Activated CD8-positive, alpha-beta memory T cell treated with anti-CD3 and anti-CD28 coated beads, Interleukin-2, amount 50 U/mL, for 1 hour (primary cell): ENCODE measurements around the gene SYNDIG1.

Experiments
- DNase-seq: peaks from one replicate; pipeline ENCODE4 v3.0.0-alpha.2; 2020; ENCODE audit errors: extremely low read depth

The SYNDIG1 gene

DNA sequence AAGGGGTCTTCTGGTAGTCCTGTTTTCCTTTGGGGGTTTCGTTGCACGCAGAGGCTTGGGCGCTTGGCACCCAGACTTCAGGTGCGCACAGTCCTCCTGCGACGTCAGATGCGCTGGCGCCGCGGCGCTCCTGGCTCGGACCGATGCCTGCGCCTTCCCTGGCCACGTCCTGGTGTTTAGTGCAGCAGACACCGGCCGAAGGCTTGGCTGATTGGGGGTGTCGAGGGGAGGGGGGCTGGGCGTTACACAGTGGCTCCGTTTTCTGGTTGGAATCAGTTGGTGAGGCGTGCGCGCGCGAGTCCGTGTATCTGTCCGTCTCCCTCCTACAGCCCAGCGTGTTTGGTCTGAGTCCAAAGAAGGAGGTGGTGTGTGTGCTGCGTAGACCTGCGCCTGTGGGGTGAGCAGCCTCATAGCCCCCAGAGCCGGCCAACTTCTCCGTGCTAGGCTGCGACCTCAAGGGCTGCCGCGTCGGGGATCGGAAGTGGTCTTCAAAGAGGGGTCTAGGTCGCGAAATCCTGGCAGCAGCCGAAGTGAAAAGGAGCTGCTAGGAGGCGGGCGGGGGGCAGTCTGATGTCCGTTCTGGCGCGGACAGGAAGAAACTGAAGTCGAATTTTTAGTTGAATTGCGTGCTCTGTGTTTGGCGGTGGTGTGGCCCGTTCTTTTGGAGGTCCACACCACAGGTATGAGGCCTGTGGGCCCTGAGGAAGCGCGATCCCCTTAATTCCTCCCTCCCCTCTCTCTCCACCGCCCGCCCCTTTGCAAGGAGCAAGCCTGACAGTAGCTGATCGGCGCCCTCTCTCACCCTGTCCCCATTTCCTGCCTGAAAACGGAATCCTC, 1.5 kb downstream of the SYNDIG1 start:
- DNase-seq = no peak

DNA sequence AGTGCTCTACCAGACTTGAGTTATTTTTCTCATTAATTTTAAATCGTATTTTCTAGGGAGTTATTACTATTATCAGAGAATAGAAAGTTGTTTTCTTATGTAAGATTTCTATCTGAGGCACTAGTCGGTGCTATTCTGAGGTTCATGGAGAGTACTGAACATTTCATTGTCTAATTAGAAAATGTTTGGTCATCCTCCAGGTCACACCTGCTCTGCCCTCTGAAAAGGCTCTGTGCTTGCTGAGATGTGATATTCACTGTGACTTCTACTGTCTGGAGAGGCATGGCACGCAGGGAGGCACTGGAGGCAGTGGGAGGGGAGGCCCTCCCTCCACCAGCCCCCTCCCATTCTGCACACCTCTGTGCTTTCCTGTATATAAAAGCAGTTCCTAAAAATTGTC, 3.0 kb downstream of the SYNDIG1 start:
- no peak for DNase-seq

DNA sequence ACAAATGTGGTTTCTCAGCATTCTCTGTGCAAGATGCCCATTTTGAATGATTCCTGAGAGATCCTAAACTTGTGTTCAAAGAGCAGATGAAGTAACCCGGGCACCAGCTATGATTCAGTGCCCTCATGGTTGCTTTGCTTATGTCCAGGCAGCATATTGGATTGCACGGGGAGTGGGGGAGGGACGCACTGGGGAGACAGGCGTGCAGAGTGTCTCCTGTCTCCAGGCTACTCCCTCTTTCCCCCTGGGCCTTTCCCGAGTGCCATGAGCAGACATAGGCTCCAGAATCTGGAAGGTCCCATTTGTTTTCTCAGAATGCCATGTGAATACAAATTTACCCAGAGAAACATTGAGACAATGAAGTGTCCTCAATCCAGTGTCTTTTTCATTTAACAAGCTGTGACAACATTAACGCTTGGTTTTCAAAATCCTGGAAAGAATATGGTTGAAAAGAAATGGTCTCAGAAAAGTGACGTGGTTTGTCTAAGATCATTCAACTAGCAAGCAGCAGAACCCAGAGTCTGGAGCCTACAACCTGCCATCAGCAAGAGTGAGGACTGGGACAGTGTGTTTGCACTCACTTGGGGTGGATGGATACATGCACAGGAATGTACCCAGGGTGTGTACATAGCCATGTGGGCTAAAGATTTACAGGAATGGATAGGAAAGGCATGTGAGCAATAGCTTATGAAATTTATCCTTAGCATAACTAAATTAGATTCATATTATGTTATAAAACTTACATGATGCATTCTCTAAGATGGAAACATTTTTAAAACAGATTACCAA, 4.2 kb downstream of the SYNDIG1 start:
- DNase-seq = no peak

DNA sequence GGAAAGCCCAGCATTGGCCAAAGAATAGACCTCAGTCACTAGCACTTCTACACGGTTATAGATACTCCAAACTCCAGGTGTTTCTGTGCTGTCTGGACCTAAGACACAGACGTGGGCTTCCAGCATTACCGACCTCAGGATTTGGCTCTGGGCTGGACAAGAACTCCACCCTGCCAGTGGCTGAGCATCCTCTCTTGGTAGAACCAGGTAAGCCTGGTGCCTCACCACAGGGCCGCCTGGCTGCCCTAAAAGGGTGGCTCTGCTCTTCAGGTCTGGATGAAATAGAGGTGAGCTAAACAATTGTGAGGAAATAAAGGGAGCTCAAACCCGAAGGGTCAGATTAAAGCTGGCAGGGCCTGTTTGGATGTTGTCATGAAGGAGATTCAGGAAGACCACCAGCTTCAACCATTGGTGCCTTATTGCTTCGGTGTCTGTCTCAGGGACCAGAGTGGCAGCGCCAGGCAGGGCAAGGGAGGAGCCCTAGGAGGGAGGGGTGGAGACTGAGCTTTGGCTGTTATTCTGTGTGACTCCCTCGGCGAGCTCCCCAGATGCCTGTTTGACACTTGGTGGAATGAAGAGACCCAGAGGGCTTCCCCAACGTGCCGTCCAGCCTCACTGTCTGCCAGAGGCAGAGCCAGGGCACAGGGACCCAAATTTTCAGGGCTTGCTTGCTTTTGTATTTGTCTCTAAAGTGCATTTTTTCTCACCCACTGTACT, 8.6 kb downstream of the SYNDIG1 start:
- DNase-seq = no peak

DNA sequence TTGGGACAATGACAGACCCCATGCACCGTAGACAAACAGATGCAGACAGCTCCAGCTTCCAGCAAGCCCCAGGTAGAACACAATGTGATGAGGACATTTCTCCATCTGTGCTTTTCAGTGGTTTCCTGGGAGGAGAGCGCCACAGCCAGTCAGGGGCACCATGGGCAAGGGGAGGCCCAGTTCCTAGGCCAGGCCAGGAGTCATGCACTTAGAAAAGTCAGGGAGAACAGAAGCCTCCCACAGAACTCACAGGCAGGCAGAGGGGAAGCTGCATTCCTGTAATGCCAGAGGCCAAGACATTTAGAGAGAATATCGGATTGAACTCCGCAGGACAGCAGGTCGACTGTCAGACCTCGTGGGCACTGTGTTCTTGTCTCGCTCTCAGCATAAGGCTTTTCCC, 9.2 kb downstream of the SYNDIG1 start:
- DNase-seq = no peak

DNA sequence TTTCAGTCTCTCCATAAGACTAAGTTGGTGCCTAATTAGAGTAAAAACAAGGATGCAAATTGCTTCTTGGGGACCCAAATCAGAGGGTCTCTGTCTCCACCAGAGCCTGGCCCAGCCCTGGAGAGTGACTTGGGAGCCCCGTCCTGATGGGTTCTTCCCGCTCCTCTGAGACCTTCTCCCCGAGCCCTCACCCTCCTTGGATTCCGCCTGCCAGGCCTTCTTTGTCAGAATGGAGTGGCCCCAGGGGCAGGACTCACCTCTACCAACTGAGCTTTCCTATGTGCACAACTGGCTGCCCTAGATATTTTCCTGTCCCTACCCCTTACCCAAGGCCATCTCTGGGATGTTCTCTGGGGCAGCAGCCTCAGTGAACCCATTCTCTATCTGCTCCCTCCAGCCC, 9.7 kb downstream of the SYNDIG1 start:
- no peak for DNase-seq

DNA sequence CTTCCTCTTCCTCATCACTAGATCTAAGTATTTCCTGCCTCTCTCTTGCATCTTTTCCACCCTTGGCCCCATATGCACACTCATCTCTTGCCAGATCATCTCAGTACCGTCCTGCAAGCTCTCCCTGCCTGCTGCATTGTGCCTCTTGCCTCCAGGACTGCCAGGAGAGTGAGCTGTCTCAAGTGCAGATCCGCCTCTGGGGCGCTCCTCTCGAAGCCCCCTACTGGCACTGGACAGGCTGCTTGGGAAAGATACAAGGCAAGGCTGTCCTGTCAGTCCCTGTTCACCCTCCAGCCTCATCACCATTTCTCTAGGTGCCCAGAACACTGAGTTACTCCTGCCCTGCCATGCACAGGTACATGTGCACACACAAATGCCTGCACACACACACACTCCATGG, 10.2 kb downstream of the SYNDIG1 start:
- no peak for DNase-seq

DNA sequence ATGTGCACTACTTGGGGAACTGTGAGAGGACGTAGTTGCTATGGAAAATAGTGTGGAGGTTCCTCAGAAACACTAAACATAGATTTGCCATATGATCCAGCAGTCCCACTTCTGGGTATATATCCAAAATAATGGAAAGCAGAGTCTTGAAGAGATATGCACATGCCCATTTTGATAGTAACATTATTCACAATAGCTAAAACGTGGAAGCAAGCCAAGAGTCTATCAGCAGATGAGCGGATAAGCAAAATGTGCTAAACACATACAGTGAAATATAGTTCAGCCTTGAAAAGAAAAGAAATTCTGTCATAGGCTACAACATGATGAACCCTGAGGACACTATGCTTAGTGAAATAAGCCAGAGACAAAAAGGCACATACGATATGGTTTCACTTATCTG, 11.1 kb downstream of the SYNDIG1 start:
- no peak for DNase-seq

DNA sequence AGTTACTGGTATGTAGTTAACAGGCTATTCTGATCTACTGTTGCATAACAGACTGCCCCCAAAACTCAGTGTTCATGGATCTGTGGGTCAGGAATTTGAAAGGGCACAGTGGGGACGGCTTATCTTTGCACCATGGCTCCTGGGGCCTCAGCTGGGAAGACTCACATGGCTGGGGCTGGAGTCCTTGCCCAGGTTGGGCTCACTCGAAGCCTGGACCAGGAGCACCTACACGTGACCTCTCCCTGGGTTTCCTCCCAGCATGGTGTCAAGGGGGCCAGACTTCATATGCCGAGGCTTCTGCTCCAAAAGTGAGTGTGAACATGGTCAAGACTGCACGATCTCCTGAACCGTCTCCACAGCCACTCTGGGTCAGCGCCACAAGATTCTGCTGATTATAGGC, 11.7 kb downstream of the SYNDIG1 start:
- no peak for DNase-seq

DNA sequence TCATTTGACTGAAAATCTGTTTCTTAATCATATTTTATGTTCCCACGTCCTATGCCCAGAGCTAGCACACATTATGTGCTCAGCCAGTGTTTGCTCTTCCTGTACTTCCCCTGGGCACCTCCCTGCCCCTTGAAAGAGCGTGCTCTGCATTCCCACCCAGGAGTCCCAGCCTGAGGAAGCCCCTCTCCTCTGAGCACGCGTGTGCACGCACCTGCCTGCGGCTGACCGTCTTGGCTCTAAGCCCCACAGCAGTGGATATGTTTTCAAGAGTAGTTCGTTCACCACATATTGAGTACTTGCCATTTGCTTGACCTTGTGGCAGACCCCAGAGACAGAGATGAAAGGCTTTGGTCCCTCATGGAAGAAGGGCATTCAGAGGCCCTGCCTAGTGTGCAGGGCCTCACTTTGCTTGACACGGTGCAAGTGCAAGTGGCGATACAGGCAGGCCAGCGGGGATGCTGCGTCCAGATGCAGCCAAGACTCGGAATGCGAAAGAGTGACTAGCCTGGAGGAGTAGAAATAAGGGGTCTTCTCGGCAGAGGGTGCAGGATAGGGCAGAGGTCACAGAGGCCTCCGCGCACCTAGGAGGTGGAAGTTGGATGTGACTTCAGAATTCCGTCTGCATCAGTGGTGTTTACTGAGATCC, 14.1 kb downstream of the SYNDIG1 start:
- no peak for DNase-seq

DNA sequence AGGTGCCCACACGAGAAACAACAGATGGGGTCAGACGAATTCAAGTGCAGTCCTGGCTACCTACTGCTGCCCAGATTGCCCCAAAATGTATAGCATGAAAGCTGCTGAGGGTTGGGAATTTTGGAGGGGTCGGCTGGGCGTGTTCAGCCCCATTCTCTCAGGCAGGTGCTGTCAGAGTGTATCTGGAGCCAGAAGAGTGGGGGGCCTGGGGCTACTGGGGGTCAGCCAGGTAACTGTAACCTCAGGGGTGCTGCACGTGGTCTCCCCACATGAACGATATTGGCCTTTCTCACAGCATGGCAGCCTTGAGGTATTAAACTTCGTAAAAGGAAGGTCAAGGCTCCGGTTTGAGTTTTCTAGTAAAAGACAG, 14.6 kb downstream of the SYNDIG1 start:
- no peak for DNase-seq

DNA sequence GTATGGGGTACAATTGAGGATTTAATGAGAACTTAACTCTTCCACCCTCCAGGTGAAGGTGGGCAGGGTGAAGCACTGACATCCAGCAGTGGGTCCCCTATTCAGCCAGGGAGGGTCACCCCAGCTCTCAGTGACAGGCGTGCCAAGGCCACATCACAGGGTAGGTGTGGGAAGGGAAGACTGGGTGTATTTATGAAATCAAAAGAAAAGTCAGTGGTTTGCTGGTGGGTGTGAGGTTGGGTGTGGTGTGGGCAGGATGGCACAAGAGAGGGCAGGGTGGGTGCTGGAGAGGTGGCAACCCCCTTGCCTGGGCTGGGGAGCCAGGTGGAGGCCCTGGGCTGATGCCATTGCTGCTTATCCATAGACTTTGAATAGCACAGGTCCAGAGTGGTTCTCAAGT, 16.6 kb downstream of the SYNDIG1 start:
- no peak for DNase-seq

DNA sequence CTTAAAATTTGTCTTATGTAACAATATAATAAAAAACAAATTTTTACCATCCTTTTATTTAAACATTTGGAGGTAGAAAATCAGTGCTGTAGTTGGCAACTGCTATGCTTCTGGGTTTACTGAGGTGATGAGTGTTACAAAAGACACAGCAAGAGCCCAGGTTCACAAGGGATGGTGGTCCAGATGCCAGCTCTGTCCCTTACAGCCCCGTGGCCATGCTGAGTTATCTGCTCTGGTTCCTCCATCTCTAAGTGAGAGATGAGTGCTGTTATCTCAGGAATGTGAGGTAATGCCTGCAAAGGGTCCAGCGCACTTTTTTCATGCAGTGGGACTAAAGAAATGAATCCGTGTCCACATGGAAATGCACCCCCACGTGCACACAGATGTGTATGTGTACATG, 17.8 kb downstream of the SYNDIG1 start:
- no peak for DNase-seq

DNA sequence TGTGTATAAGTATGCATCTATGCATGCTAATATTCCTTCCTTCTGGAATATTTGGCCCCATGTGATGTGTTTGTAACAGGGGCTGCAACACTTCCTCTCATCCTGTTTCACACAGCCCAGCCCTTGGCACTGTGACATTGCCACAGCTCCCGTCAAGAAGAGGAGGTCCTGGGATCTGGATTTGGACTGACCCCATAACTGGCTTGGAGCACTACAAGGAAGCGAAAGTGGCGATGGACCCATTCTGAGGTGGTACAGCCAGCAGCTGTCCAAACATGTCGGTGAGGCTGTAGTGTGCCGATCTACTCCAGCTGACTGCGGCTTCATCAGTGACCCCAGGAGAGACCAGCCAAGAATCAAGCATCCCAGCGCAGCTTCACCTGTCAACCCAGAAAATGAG, 18.2 kb downstream of the SYNDIG1 start:
- DNase-seq = no peak

DNA sequence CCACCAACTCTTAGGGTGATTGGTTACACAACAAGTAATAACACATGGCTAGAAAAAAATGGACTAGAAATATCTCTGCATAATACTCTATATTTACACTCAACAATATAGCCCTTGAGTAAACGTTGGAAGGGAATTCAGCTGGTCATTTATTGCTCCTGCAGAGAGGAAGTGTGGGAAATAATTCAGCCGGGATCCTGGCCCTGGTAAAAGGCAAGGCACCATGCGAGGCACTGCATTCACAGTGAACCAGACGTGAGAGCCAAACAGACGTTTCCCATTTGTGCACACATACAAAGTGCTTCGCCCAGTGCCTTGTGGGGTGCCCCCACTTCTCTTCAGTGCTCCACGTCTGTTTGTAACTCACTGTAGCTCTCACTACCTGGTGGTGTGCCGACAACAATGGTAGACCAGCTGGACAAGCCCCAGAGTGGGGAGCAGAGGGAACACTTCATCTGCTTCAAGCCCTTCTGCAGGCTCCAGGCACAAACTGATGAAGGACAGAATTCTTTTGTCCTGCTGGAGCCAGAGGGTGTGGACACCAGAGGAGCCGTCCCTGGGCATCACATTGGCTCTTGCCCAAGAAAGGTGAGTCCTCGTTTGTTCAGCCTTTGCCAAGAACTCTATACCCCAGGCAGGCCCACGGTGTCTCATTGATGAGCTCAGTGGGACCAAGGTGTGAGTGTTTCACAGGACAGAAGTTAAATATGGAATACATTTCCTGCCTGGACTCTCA, 18.8 kb downstream of the SYNDIG1 start:
- no peak for DNase-seq

DNA sequence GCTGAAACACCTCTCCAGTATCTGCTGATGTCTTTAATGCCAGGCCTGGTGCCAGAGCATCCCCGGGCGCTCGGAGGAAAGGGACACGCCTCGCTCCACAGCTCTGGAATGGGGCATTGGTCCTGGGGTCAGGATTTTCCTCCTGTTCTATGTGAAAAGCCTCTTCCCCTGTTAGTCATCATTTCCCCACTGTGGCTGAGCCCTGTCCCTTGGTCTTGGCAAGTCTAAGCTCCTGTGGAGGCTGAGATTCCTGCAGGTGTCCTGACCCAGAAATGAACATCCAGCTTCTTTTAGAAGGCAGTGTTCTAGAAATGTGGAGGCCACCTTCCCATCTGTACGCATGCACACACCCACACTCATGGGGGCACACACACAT, 19.4 kb downstream of the SYNDIG1 start:
- no peak for DNase-seq

DNA sequence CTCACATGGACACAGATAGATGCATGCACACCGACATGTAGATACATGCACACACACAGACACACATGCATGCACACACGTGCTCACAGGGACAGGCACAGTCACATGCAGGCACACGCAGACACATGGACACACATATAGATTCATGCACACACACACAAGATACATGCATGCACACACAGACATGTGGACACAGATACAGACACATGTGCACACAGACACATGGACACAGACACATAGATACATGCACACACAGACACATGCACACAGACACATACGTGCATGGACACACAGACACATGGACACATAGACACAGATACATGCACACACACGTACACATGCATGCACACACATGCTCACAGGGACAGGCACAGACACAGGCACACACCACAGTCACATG, 19.8 kb downstream of the SYNDIG1 start:
- DNase-seq = no peak

DNA sequence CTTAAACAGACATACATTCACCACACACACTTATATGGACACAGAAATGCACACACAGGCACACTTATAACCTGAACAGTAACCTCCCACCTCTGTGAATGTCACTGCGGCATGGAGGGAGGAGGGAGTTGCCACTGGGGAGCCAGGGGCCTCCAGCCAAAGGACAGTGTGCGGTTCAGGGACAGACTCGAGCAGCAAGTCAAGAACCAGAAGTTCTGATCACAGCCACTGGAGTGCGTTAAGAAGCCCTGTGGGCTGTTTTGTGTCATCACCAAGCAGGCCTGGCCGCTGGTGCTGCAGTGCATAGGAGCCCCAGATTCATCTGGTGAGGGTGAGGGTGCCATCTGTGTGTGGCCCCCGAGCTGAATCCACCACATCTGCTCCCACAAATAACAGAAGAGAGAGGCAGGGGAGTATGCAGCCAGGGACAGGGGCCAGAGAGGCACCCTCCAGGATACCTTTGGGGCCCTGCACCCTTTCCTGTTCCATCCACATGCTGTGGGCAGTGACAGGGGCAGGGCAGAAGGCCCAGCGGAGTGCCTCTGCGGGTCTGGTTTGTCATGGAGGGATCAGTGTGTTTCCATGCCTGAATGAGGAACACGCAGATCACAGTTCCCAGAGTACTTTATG, 20.3 kb downstream of the SYNDIG1 start:
- DNase-seq = no peak

DNA sequence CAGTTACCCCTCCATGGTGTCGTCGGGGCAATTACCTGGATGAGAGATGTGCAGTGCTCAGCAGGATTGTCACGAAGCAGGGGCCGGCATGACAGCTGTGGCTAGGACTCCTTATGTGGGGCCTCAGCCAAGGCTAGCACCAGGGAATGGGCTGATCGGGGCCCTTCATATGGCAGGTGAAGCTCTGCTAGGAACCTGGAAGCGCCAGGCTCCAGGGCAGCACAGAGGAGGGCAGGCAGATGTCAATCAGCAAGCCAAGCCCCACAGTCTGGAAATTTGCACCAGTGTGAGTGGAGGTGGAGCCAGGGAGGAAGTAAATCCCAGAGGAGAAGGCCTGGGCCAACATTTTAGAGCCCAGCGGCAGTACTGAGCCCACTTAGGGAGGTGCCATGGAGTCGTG, 21.2 kb downstream of the SYNDIG1 start:
- no peak for DNase-seq

DNA sequence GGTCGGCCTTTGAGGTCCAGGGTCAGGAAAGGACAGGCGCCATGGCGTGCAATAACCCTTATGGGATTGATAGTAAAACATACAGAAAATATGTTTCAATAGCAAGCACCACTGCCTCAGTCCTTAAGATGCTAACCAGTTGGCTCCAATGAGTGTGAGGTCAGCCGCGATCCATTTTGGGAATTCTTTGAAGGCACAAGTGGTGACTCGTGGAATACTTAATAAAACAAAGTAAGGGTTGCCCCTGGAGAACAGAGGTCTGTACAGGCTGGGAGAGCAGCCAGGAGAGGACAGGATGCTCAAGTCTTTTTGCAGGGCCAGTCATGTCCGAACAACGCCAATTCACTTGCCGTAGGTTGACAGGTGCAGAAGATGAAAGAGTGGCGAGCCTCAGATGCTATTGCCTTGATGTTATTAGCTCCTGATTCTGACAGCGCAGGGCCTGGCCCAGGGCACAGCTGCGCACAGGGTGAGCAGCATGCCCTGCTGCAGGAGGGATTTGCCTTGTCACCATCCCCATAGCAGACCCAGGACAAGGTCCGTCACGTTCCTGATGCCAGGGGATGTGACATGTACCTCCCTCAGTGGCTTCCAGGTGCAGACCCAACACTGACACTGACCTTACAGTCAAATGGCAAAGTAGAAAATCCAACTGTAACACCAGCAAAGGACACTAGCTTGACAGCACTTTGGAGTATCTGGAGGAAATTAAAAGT, 21.8 kb downstream of the SYNDIG1 start:
- no peak for DNase-seq
